GM12864 (cell line): ENCODE results near the gene LRRC56.
A peak's percentile ranks its signal among the peaks of the same experiment; 100 is the strongest.

Experiments used
- DNase-seq: peaks from one replicate; pipeline ENCODE4 v3.0.0-alpha.2; 2011; ENCODE audit warnings: low read depth
- H3K4me3 ChIP-seq: 2 replicates; pipeline ENCODE4 v1.5.1; 2011; ENCODE audit warnings: mild to moderate bottlenecking, low read depth, low read length, control low read depth
- CTCF ChIP-seq: IDR thresholded peaks from 2 replicates; pipeline ENCODE4 v1.5.1; 2011; ENCODE audit warnings: low read depth, mild to moderate bottlenecking, moderate library complexity, low read length, control low read depth, inconsistent platforms; ENCODE audit errors: missing control alignments

Gene LRRC56

GRCh38 chr11:536841-537621 lies at the start of gene LRRC56:
Gene LRRC56 (plus strand): TSS chr11:537527. CDS start chr11:540685, 3,158 bp downstream.
- no peak for TF ChIP-seq CTCF
- H3K4me3 ChIP-seq: peak within 1 kb of the TSS; percentile 73
- DNase-seq: peak; percentile 82

- no peak overlapping the region for H3K4me3 ChIP-seq
- no peak for DNase-seq
- TF ChIP-seq CTCF: no peak
Measured at GRCh38 chr11:487571-488021, 49.7 kb upstream of the LRRC56 start.

GRCh38 chr11:488062-488461 lies 49.3 kb upstream of the LRRC56 start:
- TF ChIP-seq CTCF: no peak
- no peak overlapping the region for H3K4me3 ChIP-seq
- no peak for DNase-seq

- no peak for TF ChIP-seq CTCF
- no peak for DNase-seq
- no peak overlapping the region for H3K4me3 ChIP-seq
Measured at GRCh38 chr11:488579-488978, 48.7 kb upstream of the LRRC56 start.

GRCh38 chr11:488992-489391 lies 48.3 kb upstream of the LRRC56 start:
- TF ChIP-seq CTCF: no peak
- no peak for DNase-seq
- no peak overlapping the region for H3K4me3 ChIP-seq

- DNase-seq: no peak
- no peak overlapping the region for H3K4me3 ChIP-seq
- TF ChIP-seq CTCF: no peak
Measured at GRCh38 chr11:489610-490185, 47.6 kb upstream of the LRRC56 start.
